Measurements from ENCODE around the gene TMEM80.
A peak's percentile ranks its signal among the peaks of the same experiment; 100 is the strongest.

The TMEM80 gene

GRCh38 chr11:745428-745827, 49.8 kb downstream of the TMEM80 start:
- DNase-seq (ENCODE audit: low read depth) = no peak

GRCh38 chr11:746289-747157, 50.9 kb downstream of the TMEM80 start:
- DNase-seq (ENCODE audit: low read depth) = no peak

GRCh38 chr11:747158-748006, 51.8 kb downstream of the TMEM80 start, which contains the start of gene TALDO1:
TALDO1 (plus strand) TSS chr11:747464; CDS start chr11:747482, 18 bp downstream.
- peak; percentile 57 for DNase-seq (ENCODE audit: low read depth)

- no peak for DNase-seq (ENCODE audit: low read depth)
Measured at GRCh38 chr11:748007-748359, 52.4 kb downstream of the TMEM80 start.

- DNase-seq (ENCODE audit: low read depth) = no peak
Measured at GRCh38 chr11:749731-750130, 54.1 kb downstream of the TMEM80 start.
